HepG2 (cell line): ENCODE measurements around the gene HNRNPH3. TPM values are rescaled to one million over a fixed set of nuclear protein-coding genes. Genes with fewer than 3 reads are reported as not detected.

Experiments
- ATF2 ChIP-seq: sonication (generic); formaldehyde crosslinking; IDR thresholded peaks from 2 replicates; pipeline ENCODE4 v1.4.0; 2020; ENCODE audit warnings: missing genetic modification reagents
- ETV6 ChIP-seq: sonication (generic); formaldehyde crosslinking; conservative IDR thresholded peaks from 2 replicates; pipeline ENCODE4 v1.4.0; 2020; ENCODE audit warnings: missing genetic modification reagents
- FOXO1 ChIP-seq: sonication (generic); formaldehyde crosslinking; IDR thresholded peaks from 2 replicates; pipeline ENCODE4 v1.4.0; 2020; ENCODE audit warnings: missing genetic modification reagents
- FOXP1 ChIP-seq, 2 experiments: fragments of 450-650 bp in 1 of 2; IDR thresholded peaks; 2 replicates each; pipeline ENCODE4 v1.6.1; 2017 to 2018; ENCODE audit warnings: antibody characterized with exemption in 1 of 2
- KDM3A ChIP-seq: IDR thresholded peaks from 2 replicates; pipeline ENCODE4 v1.6.1; 2018; ENCODE audit warnings: low read depth, missing compliant biosample characterization
- MAF1 ChIP-seq: sonication (generic); formaldehyde crosslinking; IDR thresholded peaks from 2 replicates; pipeline ENCODE4 v1.5.0; 2020; ENCODE audit warnings: missing genetic modification reagents, borderline replicate concordance
- MYC ChIP-seq: sonication (generic); formaldehyde crosslinking; IDR thresholded peaks from 2 replicates; pipeline ENCODE4 v1.9.0; 2021; ENCODE audit warnings: missing genetic modification reagents, borderline replicate concordance
- NR2F2 ChIP-seq: IDR thresholded peaks from 2 replicates; pipeline ENCODE4 v1.6.1; 2012; ENCODE audit warnings: low read depth, inconsistent platforms, borderline replicate concordance
- PHF8 ChIP-seq: sonication (generic); formaldehyde crosslinking; IDR thresholded peaks from 2 replicates; pipeline ENCODE4 v1.5.0; 2020; ENCODE audit warnings: missing genetic modification reagents
- POGZ ChIP-seq: sonication (generic); formaldehyde crosslinking; IDR thresholded peaks from 2 replicates; pipeline ENCODE4 v1.4.0; 2020; ENCODE audit warnings: mild to moderate bottlenecking, missing genetic modification reagents
- POLR2A ChIP-seq, 2 experiments: IDR thresholded peaks; 2 replicates each; pipeline ENCODE4 v1.6.1; 2011; ENCODE audit warnings: low read depth in 2 of 2, low read length in 2 of 2, mild to moderate bottlenecking in 1 of 2, moderate library complexity in 1 of 2; ENCODE audit not compliant: insufficient read depth in 1 of 2
- SNAI1 ChIP-seq: sonication (generic); formaldehyde crosslinking; IDR thresholded peaks from 2 replicates; pipeline ENCODE4 v1.5.0; 2020; ENCODE audit warnings: mild to moderate bottlenecking, missing genetic modification reagents, borderline replicate concordance
- YEATS4 ChIP-seq: sonication (generic); formaldehyde crosslinking; IDR thresholded peaks from 2 replicates; pipeline ENCODE4 v1.4.0; 2020; ENCODE audit warnings: missing genetic modification reagents, borderline replicate concordance
- ZNF460 ChIP-seq: sonication (generic); formaldehyde crosslinking; IDR thresholded peaks from 2 replicates; pipeline ENCODE4 v1.5.1; 2020; ENCODE audit warnings: missing genetic modification reagents, mild to moderate bottlenecking, borderline replicate concordance
- ZNF513 ChIP-seq: sonication (generic); formaldehyde crosslinking; conservative IDR thresholded peaks from 2 replicates; pipeline ENCODE4 v1.5.0; 2020; ENCODE audit warnings: missing genetic modification reagents
- ZNF543 ChIP-seq: sonication (generic); formaldehyde crosslinking; IDR thresholded peaks from 2 replicates; pipeline ENCODE4 v1.4.0; 2020; ENCODE audit warnings: mild to moderate bottlenecking, missing genetic modification reagents
- ZNF549 ChIP-seq: sonication (generic); formaldehyde crosslinking; IDR thresholded peaks from 2 replicates; pipeline ENCODE4 v1.5.0; 2020; ENCODE audit warnings: missing genetic modification reagents
- ZNF589 ChIP-seq: sonication (generic); formaldehyde crosslinking; conservative IDR thresholded peaks from 2 replicates; pipeline ENCODE4 v1.8.0; 2022; ENCODE audit warnings: mild to moderate bottlenecking, moderate library complexity, missing genetic modification reagents
- ZNF713 ChIP-seq: sonication (generic); formaldehyde crosslinking; IDR thresholded peaks from 2 replicates; pipeline ENCODE4 v1.4.0; 2020; ENCODE audit warnings: mild to moderate bottlenecking, missing genetic modification reagents
- ZNF782 ChIP-seq: sonication (generic); formaldehyde crosslinking; IDR thresholded peaks from 2 replicates; pipeline ENCODE4 v1.4.0; 2020; ENCODE audit warnings: missing genetic modification reagents, mild to moderate bottlenecking, borderline replicate concordance
- ZNF883 ChIP-seq: sonication (generic); formaldehyde crosslinking; IDR thresholded peaks from 2 replicates; pipeline ENCODE4 v1.5.1; 2020; ENCODE audit warnings: mild to moderate bottlenecking, missing genetic modification reagents; ENCODE audit errors: not compliant biosample characterization
- ZXDC ChIP-seq: sonication (generic); formaldehyde crosslinking; IDR thresholded peaks from 2 replicates; pipeline ENCODE4 v1.5.0; 2020; ENCODE audit warnings: mild to moderate bottlenecking, missing genetic modification reagents
- polyA plus RNA-seq, 8 experiments: library from polyadenylated mRNA; depleted of rRNA in 3 of 8; stranded (reverse) in 7 of 8; unstranded in 1 of 8; fragments of >200 nt; fragmentation: Illumina TruSeq in 4 of 8; extraction: Trizol in 4 of 8; gene quantifications; 2 replicates each; pipeline versions ENCODE4 v1.2.1 to v1.2.3, GENCODE V29; 2011 to 2016; ENCODE audit warnings: low read depth in 4 of 8, missing spikeins in 1 of 8, mixed read lengths in 1 of 8; ENCODE audit not compliant: insufficient read depth in 1 of 8
- total RNA-seq, 5 experiments: library from RNA; depleted of rRNA; stranded (reverse); fragments of >200 nt; fragmentation: Illumina TruSeq; extraction: Trizol; gene quantifications; 2 replicates each; pipeline ENCODE4 v1.2.3, GENCODE V29; 2016; ENCODE audit warnings: low read depth in 1 of 5
- TF ChIP-seq, protein P1 (sequence below): sonication (generic); formaldehyde crosslinking; IDR thresholded peaks from 2 replicates; pipeline ENCODE4 v1.4.0; 2020; ENCODE audit warnings: low read depth, mild to moderate bottlenecking, missing genetic modification reagents

The HNRNPH3 gene
- total and polyA plus RNA-seq, 2 of the 13 experiments (the other 11 are each of a cell fraction or from before 2014, with no cell fraction given), result 46.0 to 47.7 TPM

- no peak for TF ChIP-seq ZXDC (CRISPR knock-in tag)
- TF ChIP-seq, protein P1, sequence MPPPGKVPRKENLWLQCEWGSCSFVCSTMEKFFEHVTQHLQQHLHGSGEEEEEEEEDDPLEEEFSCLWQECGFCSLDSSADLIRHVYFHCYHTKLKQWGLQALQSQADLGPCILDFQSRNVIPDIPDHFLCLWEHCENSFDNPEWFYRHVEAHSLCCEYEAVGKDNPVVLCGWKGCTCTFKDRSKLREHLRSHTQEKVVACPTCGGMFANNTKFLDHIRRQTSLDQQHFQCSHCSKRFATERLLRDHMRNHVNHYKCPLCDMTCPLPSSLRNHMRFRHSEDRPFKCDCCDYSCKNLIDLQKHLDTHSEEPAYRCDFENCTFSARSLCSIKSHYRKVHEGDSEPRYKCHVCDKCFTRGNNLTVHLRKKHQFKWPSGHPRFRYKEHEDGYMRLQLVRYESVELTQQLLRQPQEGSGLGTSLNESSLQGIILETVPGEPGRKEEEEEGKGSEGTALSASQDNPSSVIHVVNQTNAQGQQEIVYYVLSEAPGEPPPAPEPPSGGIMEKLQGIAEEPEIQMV (CRISPR knock-in tag), result 0 out of 2 replicates have a peak, but pooled peaks have one; percentile 43
- peak; percentile 27; the same call in 1 of the 2 replicates for TF ChIP-seq NR2F2
- TF ChIP-seq ZNF713 (CRISPR knock-in tag), result no peak
- TF ChIP-seq POGZ, result peak; percentile 54; the same call in 1 of the 2 replicates
- TF ChIP-seq POLR2A (IDR thresholded peaks at IDR 0.05; ENCODE audit: insufficient read depth in 1 of 2, low read depth in 2 of 2, low read length in 2 of 2), result peak; percentile 41 to 93; a peak in 3 of 4 replicates
- peak; percentile 54 for TF ChIP-seq YEATS4 (CRISPR knock-in tag)
- TF ChIP-seq ZNF543 (CRISPR knock-in tag), result peak; percentile 45; the same call in 1 of the 2 replicates
- TF ChIP-seq ATF2 (CRISPR knock-in tag), result no peak
- no peak for TF ChIP-seq ZNF589 (CRISPR knock-in tag)
- TF ChIP-seq MYC (CRISPR knock-in tag), result peak; percentile 66; the same call in 1 of the 2 replicates
- TF ChIP-seq ZNF782 (CRISPR knock-in tag), result 0 out of 2 replicates have a peak, but pooled peaks have one; percentile 42
- TF ChIP-seq ZNF883, result no peak
- TF ChIP-seq ZNF460 (CRISPR knock-in tag), result no peak
- TF ChIP-seq KDM3A (CRISPR knock-in tag), result peak; percentile 71; the same call in 1 of the 2 replicates
- peak; percentile 35; the same call in 1 of the 2 replicates for TF ChIP-seq FOXO1 (CRISPR knock-in tag)
- TF ChIP-seq SNAI1 (CRISPR knock-in tag), result 0 out of 2 replicates have a peak, but pooled peaks have one; percentile 6
- no peak for TF ChIP-seq FOXP1 (IDR thresholded peaks at IDR 0.05)
- TF ChIP-seq FOXP1 (CRISPR knock-in tag; IDR thresholded peaks at IDR 0.05), result no peak
- TF ChIP-seq ZNF549, result no peak
- TF ChIP-seq ETV6, result 0 out of 2 replicates have a peak, but pooled peaks have one; percentile 55
- 0 out of 2 replicates have a peak, but pooled peaks have one; percentile 51 for TF ChIP-seq MAF1 (CRISPR knock-in tag)
- TF ChIP-seq PHF8 (CRISPR knock-in tag), result peak; percentile 71; the same call in 1 of the 2 replicates
- no peak for TF ChIP-seq ZNF513
Observed at GRCh38 chr10:68332259-68333057, 594 bp downstream of the HNRNPH3 start, which contains the start of gene PBLD (continued).
